GM12873 (cell line): ENCODE results near the gene ACSL4.

Source experiments
- TF ChIP-seq, protein P1 (sequence below): IDR thresholded peaks from 2 replicates; pipeline ENCODE4 v1.5.1; 2012; ENCODE audit warnings: low read depth, mild to moderate bottlenecking, moderate library complexity, low read length, control low read depth; ENCODE audit not compliant: insufficient read depth; ENCODE audit errors: missing control alignments

The ACSL4 gene

DNA sequence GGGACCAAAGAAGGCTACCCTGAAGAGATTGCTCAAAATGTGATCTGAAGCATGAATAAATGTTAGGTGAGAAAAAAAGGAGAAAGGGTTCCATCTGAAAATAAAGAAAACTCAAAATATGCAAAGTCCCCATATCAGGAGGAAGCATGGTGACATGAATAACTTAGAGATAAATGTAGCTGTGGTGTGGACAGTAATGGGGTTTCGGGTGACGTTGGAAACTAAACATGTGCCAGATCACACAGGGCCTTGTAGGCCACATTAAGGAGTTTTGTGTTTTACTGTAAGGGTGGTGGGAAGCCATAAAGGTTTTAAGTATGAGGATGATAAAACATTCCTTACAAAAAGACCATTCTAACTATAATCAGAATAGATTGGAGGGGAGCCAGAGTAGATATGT lies 40.3 kb upstream of the ACSL4 start:
- TF ChIP-seq, protein P1, sequence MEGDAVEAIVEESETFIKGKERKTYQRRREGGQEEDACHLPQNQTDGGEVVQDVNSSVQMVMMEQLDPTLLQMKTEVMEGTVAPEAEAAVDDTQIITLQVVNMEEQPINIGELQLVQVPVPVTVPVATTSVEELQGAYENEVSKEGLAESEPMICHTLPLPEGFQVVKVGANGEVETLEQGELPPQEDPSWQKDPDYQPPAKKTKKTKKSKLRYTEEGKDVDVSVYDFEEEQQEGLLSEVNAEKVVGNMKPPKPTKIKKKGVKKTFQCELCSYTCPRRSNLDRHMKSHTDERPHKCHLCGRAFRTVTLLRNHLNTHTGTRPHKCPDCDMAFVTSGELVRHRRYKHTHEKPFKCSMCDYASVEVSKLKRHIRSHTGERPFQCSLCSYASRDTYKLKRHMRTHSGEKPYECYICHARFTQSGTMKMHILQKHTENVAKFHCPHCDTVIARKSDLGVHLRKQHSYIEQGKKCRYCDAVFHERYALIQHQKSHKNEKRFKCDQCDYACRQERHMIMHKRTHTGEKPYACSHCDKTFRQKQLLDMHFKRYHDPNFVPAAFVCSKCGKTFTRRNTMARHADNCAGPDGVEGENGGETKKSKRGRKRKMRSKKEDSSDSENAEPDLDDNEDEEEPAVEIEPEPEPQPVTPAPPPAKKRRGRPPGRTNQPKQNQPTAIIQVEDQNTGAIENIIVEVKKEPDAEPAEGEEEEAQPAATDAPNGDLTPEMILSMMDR, result no peak

DNA sequence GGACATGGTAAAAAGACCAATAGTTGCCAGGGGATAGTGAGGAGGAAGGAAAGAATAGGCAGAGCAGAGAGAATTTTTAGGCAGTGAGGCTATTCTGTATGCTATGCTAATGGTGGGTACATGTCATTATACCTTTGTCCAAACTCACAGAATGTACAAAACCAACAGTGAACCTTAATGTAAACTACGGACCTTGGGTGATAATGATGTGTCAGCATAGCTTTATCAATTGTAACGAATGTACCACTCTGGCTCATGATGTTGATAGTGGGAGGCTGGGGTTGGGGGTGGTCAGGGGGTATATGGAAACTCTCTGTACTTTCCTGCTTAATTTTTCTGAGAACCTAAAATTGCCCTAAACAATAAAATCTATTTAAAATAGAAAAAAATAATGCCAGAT lies 37.7 kb upstream of the ACSL4 start:
- TF ChIP-seq, protein P1, result no peak

DNA sequence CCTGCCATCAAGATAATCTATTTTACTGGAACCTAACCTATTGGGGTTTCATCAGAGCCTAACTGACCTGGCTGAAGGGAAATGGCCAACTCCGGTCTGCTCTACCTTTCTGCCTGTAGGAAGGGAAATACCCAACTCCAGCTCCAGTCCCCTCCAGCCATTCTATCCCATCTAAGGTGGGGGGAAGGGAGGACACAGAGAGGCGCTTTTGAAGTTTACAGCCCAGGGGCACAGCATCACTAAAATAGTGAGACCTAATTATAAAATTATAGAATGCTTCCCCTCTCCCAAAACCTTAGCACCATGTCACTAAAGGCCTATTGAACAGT lies 27.8 kb upstream of the ACSL4 start:
- TF ChIP-seq, protein P1, result no peak

DNA sequence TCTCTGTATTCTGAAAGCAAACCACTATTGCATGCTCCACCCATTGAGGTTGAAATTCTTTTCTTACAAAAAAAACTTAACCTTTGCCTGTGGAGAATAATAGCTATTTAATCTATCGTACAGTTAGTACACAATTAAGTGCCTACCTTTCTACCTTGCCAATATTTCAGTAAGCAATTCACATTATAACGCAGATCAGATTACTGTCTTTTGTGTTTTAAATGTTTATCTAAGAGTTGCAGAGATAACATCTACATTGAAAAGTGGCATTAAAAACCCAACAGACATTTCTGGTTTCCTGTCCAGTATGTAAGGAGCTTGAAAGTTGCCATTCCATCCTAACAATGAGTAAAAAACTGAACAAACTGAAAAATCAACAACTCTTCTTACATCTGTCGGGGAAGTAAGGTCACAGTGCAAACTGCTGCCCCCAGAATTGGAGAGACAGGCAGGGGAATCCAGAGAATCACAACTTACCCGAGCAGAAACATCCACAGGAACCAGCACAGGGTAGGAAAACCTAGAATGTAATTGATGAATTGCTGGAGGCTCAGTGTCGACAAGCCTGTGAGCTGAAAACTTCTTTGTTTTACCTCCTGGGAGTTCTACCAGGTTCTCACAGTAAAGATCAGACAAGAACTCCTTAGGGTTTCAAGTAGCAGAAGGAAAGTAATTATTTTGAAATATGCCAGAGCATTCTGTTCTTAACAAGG lies 27.3 kb upstream of the ACSL4 start:
- TF ChIP-seq, protein P1, result no peak

DNA sequence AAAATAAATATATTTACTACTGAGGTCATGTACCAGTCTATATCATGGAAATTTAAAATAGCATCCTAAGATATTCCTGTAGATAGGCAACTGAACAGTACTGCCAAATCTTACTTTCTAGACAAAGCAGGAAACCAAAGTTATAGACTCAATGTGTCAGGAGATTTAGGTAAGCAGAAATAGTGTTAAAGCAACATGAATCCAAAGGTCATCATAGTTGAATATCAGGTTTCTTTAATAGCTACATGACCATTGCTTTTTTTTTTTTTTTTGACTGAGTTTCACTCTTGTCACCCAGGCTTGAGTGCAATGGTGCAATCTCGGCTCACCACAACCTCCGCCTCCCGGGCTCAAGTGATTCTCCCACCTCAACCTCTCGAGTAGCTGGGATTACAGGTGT lies 20.2 kb upstream of the ACSL4 start:
- TF ChIP-seq, protein P1, result no peak

DNA sequence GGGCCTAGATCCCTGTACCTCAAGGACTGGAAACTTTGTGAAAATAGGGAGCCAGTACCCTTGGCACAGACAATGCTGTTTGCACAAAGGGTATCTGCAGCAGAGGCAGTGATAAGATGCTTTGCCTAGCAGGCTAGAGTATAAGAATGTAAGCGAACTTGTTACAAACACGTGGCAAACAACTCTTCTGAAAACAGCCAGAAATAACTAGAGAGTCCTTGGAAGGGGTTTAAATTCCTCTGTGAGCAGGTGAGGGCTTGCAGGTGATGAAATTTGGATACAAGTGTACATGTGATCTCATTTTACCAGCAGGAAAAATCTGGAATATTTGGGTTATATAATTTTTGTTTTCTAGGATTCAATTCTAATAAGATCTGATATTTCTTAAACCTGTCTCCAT lies 18.6 kb upstream of the ACSL4 start:
- TF ChIP-seq, protein P1, result no peak

DNA sequence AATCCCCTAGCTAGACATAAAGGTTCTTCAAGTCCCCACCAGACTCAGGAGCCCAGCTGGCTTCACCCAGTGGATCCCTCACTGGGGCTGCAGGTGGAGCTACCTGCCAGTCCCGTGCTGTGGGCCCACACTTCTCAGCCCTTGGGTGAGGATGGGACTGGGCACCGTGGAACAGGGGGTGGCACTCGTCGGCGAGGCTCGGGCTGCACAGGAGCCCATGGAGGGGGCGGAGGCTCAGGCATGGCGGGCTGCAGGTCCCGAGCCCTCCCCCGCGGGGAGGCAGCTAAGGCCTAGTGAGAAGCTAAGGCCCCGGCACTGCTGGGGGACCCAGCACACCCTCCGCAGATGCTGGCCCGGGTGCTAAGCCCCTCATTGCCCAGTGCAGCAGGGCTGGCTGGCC lies 16.1 kb upstream of the ACSL4 start:
- TF ChIP-seq, protein P1, result no peak
